ENCODE measurements around the gene MYH7.

DNA sequence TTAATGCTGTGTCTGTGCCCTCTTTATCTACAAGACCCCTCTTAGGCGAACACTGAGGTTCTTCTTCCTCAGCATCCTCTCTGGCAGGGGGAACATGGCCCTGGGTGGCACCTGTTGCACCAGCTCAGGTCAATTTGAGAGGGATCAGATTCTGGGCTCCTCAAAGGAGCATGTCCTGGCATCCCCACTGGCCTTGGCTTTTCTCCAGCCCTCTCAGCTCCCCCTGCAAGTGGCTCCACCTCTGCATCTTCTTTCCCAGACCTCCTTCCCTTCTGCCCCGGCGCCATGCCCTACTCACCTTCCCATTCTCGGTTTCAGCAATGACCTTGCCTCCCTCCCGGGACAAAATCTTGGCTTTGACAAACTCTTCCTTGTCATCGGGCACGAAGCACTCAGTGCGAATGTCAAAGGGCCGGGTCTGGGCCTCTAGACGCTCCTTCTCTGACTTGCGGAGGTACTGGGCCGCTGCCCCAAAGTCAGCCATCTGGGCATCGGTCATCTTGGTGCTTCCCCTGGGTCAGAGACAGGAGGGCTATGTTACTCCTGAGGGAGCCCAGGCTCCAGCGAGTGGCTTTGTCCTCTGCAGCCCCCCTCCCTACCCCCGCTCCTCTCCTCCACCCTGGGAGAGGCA lies 28.6 kb downstream of the MYH7 start:
- TF ChIP-seq CEBPB (IDR thresholded peaks at IDR 0.05) (no peak), SREBF2 (IDR thresholded peaks at IDR 0.05) (no peak)
- TF ChIP-seq, protein P1, sequence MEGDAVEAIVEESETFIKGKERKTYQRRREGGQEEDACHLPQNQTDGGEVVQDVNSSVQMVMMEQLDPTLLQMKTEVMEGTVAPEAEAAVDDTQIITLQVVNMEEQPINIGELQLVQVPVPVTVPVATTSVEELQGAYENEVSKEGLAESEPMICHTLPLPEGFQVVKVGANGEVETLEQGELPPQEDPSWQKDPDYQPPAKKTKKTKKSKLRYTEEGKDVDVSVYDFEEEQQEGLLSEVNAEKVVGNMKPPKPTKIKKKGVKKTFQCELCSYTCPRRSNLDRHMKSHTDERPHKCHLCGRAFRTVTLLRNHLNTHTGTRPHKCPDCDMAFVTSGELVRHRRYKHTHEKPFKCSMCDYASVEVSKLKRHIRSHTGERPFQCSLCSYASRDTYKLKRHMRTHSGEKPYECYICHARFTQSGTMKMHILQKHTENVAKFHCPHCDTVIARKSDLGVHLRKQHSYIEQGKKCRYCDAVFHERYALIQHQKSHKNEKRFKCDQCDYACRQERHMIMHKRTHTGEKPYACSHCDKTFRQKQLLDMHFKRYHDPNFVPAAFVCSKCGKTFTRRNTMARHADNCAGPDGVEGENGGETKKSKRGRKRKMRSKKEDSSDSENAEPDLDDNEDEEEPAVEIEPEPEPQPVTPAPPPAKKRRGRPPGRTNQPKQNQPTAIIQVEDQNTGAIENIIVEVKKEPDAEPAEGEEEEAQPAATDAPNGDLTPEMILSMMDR (IDR thresholded peaks at IDR 0.05), result no peak

Data from A549 (cell line).